GM18507 (cell line): ENCODE data around the gene PLD1.
"Not testable (repeated sequence)": the region's sequence is repeated elsewhere in the genome, so short reads cannot be mapped to it uniquely, and the experiment has no call there.

Experiments
- DNase-seq: peaks from one replicate; pipeline ENCODE4 v3.0.0; 2011; ENCODE audit warnings: low read depth; ENCODE audit not compliant: insufficient read length; ENCODE audit errors: extremely low spot score
- FAIRE-seq: peaks from 2 replicates; lab custom pipeline; 2011; peaks lifted over from hg19 to GRCh38; lab: Jason Lieb, UNC

PLD1 gene

DNA sequence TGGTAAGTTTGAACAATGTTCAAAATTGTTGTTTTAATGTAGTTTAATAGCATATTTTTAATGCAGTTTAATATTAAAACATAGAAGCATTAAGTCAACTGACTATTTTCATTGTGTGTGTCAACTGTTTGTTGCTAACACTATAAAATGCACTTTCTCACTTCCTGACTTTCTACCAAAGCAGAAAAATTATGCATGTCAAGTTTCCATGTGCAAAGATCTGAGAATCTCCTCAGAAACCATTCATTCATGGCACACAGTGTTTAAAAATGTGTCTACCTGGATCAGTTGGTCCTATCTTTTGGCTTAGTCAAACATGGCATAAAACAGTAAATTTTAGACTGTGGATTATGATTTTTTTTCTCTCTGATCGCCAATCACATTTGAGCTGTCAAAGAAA lies 156.0 kb downstream of the PLD1 start:
- no peak for FAIRE-seq
- DNase-seq, result no peak

- no peak for DNase-seq
- no peak for FAIRE-seq
Observed at GRCh38 chr3:171653701-171654100, 156.6 kb downstream of the PLD1 start.

DNA sequence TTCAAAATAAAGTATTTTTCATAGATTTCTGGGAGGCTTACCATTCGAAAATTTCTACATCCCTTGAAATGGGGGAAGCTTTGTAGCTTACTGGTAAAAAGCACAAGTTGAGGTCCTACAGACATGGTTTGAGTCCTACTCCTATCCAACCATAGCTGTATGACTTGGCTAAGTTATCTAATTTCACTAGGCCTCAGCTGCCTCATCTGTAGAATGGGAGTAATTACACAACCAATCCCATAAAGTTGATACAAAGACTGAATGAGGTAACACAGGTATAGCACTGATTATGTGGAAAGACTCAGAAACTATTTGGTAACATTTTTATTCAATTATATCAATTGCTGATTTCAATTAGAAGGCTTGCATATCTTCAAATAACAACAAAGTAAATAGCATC lies 157.4 kb downstream of the PLD1 start:
- no peak for DNase-seq
- FAIRE-seq, result no peak

DNA sequence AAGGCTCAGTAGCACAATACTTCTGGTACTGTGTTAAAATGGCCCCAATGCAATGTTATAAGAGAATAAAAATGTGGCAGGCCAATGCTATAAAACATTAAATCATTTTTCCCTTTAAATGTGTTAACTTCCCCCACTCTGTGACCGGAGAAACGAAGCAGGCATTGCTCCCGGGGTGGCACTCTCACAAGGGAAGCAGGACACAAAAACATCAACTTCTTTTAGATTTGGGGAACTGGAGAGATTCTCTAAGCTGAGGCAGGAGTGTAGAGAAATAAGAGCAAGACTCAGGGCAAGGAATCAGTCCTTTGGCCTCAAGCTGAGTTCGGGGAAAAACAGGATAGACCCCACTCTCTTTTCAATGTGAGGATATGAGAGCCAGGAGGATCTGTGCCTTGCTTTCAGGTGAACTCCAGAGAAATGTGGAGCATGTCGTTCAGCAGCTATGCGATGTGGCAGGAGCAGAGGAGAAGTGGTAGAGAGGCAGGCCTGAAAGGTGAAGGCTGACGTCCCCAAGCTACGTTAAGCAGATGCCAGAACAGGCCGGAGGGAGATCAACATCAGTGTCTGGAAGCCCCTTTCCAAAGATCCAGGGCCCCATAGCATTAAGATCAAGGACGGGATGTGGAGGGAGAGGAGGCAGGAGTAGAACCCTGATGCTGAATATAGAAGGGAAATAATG lies 160.2 kb downstream of the PLD1 start:
- no peak for FAIRE-seq

GRCh38 chr3:171649267-171649666 lies 161.0 kb downstream of the PLD1 start:
- DNase-seq, result no peak
- FAIRE-seq, result no peak

More for the DNA sequence above, 160.2 kb downstream of the PLD1 start:
- DNase-seq, result no peak

- FAIRE-seq, result no peak
Observed at GRCh38 chr3:171648069-171648468, 162.2 kb downstream of the PLD1 start.

DNA sequence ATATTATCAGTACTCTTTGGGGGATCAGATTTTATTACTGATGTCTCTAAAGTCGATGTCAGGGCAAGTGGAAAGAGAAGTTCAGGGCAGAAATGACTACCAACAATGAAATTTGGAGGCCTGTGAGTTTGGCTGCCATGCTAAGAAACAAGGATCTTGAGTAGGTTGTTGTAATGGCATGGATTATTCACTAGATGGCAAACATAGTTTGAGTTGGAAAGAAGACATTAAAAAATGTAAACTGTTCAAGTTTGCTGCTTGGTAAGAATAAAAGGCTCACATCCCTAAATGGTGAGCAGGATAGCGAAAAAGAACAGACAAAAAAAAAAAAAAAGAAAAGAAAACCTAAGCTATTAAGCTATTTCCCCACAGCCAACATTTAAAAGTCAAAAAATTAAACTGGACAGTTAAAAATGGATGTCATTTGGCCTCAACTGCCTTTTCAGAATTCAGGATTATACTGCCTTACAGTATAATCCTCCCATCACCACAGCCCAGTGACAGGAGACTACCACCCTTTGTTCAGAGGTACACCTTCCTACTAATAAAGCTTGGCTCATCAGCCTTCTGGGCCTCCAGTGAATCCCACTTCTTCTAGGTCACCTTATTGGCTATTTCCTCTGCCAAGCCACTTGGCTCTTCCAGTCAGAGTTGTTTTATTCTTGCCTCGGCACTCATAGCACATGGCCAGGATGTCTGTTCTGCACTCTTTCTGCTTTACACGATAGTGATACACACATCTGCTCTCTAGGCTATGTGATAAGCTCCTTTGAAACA lies 163.7 kb downstream of the PLD1 start:
- no peak for DNase-seq

More at GRCh38 chr3:171648069-171648468, 162.2 kb downstream of the PLD1 start:
- DNase-seq, result no peak

DNA sequence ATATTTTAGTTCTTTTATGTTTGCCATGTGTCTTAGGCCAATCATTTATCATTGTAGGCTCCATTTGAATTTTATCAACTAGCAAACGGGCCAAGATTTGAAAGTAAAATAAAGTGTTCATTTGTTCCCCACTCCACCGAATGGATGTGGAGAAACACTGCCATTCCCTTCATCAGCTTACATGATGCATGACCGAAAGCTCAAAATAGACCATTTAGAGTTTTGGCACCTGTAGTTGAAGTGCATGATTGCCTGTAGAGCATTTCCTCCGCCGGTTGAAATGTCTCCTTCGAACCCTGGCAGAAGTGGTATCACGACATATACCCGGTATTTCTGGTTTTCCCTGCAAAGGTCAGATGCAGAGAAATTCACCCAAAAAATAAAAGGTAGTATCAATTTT lies 165.6 kb downstream of the PLD1 start:
- FAIRE-seq (no peak), DNase-seq (no peak)

More for the DNA sequence above, 163.7 kb downstream of the PLD1 start:
- peak; percentile 76 for FAIRE-seq

- DNase-seq (no peak), FAIRE-seq (no peak)
Observed at GRCh38 chr3:171643681-171644080, 166.6 kb downstream of the PLD1 start.

DNA sequence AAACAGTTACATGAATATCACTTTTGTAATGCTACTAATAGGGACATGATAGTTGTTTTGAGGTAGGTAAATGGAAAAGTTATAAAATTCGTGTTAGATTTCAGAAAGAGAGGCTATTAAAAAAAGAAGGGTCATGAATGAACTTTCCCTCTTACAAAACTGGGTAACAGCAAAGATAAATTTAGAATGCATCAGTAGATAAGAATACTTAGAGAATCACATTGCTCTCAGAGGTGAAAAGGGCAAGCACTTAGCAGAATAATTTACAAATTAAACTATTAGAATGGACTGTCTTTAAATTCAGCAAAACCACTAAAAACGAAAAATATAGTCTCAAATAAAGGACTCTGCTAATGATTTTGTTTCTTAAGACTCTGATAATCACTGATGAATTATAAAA lies 167.2 kb downstream of the PLD1 start:
- FAIRE-seq, result no peak
- DNase-seq, result no peak

GRCh38 chr3:171640520-171641412 lies 169.5 kb downstream of the PLD1 start:
- peak; percentile 26 for FAIRE-seq
- DNase-seq, result no peak

DNA sequence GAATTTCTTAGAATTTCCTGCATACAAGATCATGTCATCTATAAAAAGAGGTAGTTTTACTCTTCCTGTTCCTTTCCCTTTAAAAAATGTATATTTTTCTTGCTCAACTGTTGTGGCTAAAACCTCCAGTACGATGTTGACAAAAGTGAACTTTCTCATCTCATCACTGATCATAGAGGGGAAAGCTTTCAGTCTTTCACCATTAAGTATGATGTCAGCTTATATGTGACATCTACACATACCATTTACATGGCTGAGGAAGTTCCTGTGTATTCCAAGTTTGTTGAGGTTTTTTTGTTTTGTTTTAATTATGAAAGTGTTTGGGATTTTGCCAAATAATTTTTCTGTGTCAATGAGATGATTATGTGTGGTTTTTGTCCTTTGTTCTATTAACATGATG lies 173.6 kb downstream of the PLD1 start:
- DNase-seq (no peak), FAIRE-seq (peak; percentile 12)

GRCh38 chr3:171632766-171633165 lies 177.5 kb downstream of the PLD1 start:
- no peak for DNase-seq
- no peak for FAIRE-seq

- DNase-seq, FAIRE-seq: not testable (repeated sequence)
Observed at GRCh38 chr3:171626799-171627198, 183.5 kb downstream of the PLD1 start.

- no peak for FAIRE-seq
- DNase-seq, result no peak
Observed at GRCh38 chr3:171622126-171622525, 188.2 kb downstream of the PLD1 start.

GRCh38 chr3:171620825-171621434 lies 189.4 kb downstream of the PLD1 start:
- no peak for DNase-seq
- no peak for FAIRE-seq

GRCh38 chr3:171616798-171617197 lies 193.5 kb downstream of the PLD1 start:
- no peak for FAIRE-seq
- no peak for DNase-seq

GRCh38 chr3:171615686-171616085 lies 194.6 kb downstream of the PLD1 start:
- no peak for DNase-seq
- FAIRE-seq, result no peak

DNA sequence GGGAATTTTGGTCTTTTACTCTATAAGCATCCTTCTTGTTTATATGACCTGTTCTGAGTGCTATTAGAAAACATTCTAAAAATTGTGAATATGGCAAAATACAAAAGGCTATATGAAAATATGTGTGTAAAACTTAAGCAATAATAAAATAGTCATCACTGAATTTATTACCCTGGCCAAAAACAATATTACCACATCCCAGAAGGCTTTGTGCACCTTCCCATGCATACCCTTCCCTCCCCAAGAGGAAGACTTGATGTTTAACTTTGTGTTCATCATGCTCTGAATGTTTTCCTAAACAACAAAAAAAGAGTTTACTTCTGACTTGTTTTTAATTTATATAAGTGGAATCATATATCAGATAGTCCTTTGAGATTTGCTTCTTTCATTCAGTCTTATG lies 195.0 kb downstream of the PLD1 start:
- FAIRE-seq (no peak), DNase-seq (no peak)
